GM19438 (cell line): Measurements from ENCODE around the gene CACNA1B.

Source experiments
- ATAC-seq: cut with Tn5 transposase; IDR thresholded peaks from one replicate; pipeline ENCODE4 v1.9.1; 2021; ENCODE audit warnings: low read depth; ENCODE audit not compliant: unreplicated experiment

Gene CACNA1B

GRCh38 chr9:137977571-137978261, 100.1 kb downstream of the CACNA1B start:
- no peak for ATAC-seq

GRCh38 chr9:137978262-137978714, 100.7 kb downstream of the CACNA1B start:
- ATAC-seq, result no peak

DNA sequence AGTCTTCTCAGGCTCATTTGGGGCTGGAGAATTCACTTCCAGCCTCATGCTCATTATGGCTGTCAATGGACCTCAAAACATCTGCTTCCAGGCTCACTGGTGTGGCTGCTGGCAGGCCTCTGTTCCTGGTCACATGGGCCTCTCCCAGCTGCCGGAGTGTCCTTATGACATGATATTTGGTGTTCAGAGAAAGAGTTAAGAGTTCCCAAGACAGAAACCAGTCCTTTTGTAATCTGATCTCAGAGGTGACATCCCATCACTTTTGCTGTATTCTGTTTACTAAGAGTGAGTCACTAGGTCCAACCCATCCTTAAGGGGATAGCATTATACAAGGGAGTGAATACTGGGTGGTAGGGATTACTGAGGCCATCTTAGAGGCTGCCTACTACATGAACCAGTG, 104.6 kb downstream of the CACNA1B start:
- ATAC-seq, result no peak

- ATAC-seq, result no peak
Observed at GRCh38 chr9:137984005-137984404, 106.4 kb downstream of the CACNA1B start.

GRCh38 chr9:137984520-137985257, 107.1 kb downstream of the CACNA1B start:
- no peak for ATAC-seq

DNA sequence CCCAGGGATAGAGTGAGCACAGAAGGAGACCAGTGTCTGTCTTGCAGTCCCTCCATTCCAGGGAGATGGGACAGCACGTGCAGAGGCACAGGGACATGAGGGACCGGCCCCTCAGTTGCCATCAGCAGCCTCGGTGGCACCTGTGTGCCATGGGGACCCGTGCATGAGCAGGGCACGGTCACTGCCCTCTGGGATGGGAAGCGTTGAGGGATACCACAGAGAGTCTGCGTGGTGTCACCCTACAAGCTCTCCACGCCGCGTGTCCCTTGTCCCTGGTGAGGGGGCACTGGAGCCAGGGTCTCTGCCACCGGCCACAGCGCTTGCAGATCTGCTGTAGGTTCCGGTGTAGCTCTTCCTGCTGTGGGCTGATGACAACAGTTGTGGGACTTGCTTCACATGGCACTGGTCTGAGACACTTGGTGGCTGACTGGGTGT, 108.1 kb downstream of the CACNA1B start:
- no peak for ATAC-seq

- no peak for ATAC-seq
Observed at GRCh38 chr9:137986268-137987099, 108.9 kb downstream of the CACNA1B start.

DNA sequence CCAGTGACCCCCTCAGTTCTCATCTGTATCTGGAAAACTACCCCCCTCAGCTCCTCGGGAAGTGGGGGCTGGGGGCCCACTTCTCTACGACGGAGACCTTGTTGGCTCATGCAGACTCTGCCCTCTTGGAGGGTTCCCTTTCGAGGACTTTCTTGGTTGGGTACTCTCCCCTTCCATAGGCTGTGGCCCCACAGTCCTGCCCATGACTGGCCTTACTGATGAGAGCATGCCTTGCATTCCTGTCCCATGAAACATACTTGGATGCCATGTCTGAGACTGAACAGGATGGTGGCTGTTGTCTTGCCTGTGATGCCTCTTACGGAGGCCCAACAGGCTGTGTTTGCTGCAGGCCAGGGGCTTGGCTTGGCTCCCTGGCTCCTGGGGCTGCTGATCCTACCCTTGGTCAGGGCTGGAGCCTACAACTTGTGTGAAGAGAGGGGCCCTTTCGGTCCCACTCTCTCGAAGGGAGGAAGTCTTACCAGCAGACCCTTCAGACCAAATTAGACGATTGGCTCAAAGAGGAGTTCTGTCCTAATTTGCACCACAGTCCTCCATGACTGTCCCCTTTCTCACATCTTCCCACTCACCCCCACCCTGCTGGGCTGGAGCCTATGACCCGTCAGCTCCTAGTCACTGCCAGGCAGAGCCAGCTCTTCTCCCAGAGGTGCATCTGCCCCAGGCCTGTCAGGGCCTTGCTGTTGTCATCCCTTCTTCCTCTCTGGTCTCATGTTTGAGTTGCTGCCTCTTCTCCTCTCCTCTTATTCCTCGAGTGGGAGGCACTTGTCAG, 109.9 kb downstream of the CACNA1B start:
- no peak for ATAC-seq

DNA sequence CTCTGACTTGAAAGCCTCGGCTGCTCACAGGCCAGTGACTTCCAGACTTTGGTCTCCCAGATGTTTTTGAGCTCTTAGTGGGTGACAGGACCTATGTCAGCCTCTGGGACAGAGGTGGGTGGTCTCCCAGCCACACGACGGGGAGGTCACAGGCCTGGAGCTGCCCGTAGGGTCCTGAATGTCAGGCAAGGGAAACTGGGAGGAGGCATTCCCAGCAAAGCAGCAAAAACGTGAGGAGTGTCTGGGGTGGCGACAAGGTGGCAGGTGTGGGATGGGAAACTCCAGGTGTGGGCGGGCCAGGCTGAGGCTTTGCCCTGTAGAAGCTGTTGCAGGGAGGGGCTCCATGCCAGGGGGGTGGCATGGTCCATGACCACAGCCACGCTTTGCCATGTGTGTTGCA, 110.5 kb downstream of the CACNA1B start:
- ATAC-seq, result no peak

DNA sequence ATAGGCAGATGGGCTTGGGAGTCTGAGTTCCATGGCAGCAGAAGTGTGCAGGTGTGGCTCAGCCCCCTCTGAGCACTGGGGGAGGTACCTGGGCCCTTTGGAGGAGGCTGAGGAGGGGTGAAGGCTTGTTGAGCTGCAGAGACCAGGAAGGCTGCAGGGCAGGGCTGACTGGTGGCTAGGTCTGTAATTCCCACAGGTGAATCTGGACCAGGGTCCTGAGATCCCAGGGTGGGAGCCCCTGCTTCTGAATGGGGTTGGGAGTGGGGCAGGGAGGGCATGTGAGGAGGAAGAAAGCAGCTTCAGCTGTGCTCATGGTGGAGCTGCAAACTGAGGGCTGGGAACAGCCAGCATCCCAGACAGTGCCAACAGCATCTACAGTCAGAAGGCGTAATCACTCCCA, 111.1 kb downstream of the CACNA1B start:
- no peak for ATAC-seq

- no peak for ATAC-seq
Observed at GRCh38 chr9:137989156-137989555, 111.6 kb downstream of the CACNA1B start.

GRCh38 chr9:137989999-137990715, 112.6 kb downstream of the CACNA1B start:
- ATAC-seq, result no peak

GRCh38 chr9:138003485-138004190, 126.1 kb downstream of the CACNA1B start:
- ATAC-seq, result no peak

GRCh38 chr9:138006576-138007233, 129.1 kb downstream of the CACNA1B start:
- ATAC-seq, result no peak

- no peak for ATAC-seq
Observed at GRCh38 chr9:138007566-138007917, 130.0 kb downstream of the CACNA1B start.

DNA sequence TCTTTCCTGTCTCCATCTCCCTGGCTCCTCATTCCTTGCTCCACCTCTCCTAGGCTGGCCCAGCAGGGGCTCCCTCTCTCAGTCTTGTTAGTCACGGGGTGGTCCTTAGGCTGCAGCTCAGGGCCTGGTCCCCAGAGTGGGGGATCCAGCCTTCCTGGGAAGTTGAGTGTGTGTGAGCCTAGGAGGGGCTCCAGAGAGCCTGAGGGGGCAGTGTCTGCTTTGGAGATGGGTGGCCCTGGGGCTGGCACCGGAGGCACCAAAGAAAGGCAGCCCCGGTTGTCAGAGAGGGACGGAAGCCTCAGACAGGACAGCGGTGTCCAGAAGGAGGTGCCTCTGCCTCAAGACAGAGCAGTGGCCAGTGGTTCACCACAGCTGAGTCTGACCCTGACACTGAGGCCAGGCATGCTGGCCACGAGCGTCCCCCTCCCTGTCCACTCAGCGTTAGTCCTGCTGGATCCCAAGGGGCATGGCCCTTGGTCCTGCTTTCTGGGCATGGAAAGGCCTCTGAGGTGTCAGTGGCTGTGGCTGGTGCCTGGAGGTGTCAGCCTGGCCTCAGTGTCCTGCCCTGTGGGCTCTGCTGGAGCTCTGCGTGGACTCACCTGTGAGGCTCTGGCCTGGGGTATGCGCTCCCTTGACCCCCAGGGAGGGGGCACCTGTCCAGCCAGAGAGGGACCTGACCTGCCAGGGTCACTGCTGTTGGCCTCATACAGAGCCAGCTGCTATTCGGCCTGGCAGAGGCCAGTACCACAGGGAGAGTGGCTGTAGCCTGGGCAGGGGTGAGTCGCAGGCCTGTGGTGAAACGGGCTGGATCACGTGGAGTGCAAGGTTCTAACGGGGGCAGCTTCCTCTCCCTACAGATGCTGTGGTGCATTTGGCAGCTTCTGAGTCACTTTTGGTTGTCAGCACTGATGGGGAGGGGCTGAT, 130.6 kb downstream of the CACNA1B start:
- ATAC-seq, result no peak

DNA sequence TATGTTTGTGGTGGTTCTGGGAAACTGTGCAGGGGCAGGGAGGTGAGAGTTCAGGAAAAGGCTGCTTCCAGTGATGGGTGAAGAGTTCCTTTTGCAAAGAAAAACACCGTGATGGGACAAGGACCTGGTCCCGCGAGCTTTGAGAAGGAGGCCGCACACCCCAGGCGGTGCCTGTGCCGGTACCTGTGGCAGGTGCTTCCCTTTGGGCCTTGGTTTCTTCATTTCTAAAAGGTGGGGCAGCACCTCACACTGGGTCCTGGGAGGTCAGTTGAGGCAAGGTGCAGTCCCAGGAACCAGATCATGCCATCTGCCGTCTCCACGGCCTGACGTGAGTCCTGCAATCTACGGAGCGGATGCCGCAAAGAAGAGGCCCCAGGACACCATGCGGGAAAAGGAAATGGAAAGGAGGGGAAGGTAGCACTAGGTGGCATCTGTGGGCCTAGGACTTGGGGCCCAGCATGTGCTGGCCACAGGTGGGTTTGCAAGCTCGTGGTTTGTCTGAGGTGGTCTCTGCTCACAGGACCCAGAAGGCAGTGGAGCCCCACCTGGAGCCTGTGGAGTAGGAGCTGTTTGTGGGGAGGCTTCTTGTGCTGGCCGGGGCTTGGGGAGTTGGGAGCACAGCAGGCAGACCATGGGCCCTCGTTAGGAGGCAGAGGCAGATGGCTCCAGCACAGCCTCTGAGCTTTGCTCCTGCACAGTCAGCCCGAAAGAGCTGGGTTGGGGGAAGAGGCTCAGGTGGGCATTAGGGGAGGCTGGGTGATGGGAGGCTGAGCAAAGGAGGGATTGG, 131.6 kb downstream of the CACNA1B start:
- no peak for ATAC-seq
